IMR-90 (cell line): Measurements from ENCODE around the gene KYAT1. TPM values are rescaled to one million over a fixed set of nuclear protein-coding genes. Genes with fewer than 3 reads are reported as not detected.

Source experiments
- ATAC-seq: fragments of 200-7000 bp; cut with Tn5 transposase; 2 replicates; pipeline ENCODE4 v1.9.1; 2020; ENCODE audit warnings: low read depth, mild to moderate bottlenecking, moderate library complexity
- BruUV-seq: library from RNA; stranded (reverse); fragments of 400-500 nt; replicated peaks from 2 replicates; lab custom pipeline; 2021; lab: Mats Ljungman, UMichigan
- CTCF ChIA-PET: fragments of 300-600 bp; formaldehyde crosslinking; extraction: SDS; loops from one replicate; lab custom pipeline; 2021; ENCODE audit warnings: antibody characterized with exemption; lab: Yijun Ruan, JAX
- POLR2A ChIA-PET: fragments of 300-600 bp; sonication (Branson Sonifier 250); formaldehyde crosslinking; loops from one replicate; lab custom pipeline; 2022; ENCODE audit warnings: antibody characterized with exemption; ENCODE audit not compliant: unreplicated experiment; lab: Charles Lee
- DNase-seq: peaks from one replicate; pipeline ENCODE4 v3.0.0; 2013
- H2AFZ ChIP-seq: replicated peaks from 2 replicates; pipeline ENCODE3; 2013; ENCODE audit warnings: low read length, mild to moderate bottlenecking; ENCODE audit not compliant: poor library complexity
- H2AK5ac ChIP-seq: 2 replicates; pipeline ENCODE4 v1.6.1; 2013; ENCODE audit warnings: low read depth, low read length, inconsistent platforms
- H2AK9ac ChIP-seq: replicated peaks from 2 replicates; pipeline ENCODE3; 2013; ENCODE audit warnings: mild to moderate bottlenecking, low read depth, low read length, moderate library complexity; ENCODE audit not compliant: poor library complexity
- H2BK120ac ChIP-seq: 2 replicates; pipeline ENCODE4 v1.6.1; 2013; ENCODE audit warnings: low read depth, low read length, inconsistent platforms
- H2BK15ac ChIP-seq: 3 replicates; pipeline ENCODE4 v1.6.1; 2013; ENCODE audit warnings: low read depth, low read length, inconsistent platforms
- H2BK20ac ChIP-seq: 2 replicates; pipeline ENCODE4 v1.6.1; 2013; ENCODE audit warnings: low read depth, mild to moderate bottlenecking, inconsistent platforms, low read length, moderate library complexity
- H2BK5ac ChIP-seq: 2 replicates; pipeline ENCODE4 v1.6.1; 2013; ENCODE audit warnings: mild to moderate bottlenecking, low read depth, low read length, inconsistent platforms; ENCODE audit not compliant: poor library complexity, severe bottlenecking
- H3K14ac ChIP-seq: replicated peaks from 2 replicates; pipeline ENCODE4 v1.6.1; 2013; ENCODE audit warnings: low read depth, low read length, inconsistent platforms
- H3K18ac ChIP-seq: 2 replicates; pipeline ENCODE4 v1.6.1; 2013; ENCODE audit warnings: low read depth, low read length, control low read depth
- H3K23ac ChIP-seq: 2 replicates; pipeline ENCODE4 v1.6.1; 2013; ENCODE audit warnings: low read depth, low read length, inconsistent platforms
- H3K27ac ChIP-seq: 2 replicates; pipeline ENCODE4 v1.5.1; 2013; ENCODE audit warnings: mild to moderate bottlenecking, control low read depth, low read length; ENCODE audit not compliant: insufficient read depth
- H3K27me3 ChIP-seq: 2 replicates; pipeline ENCODE4 v1.6.1; 2013; ENCODE audit warnings: low read length; ENCODE audit not compliant: control insufficient read depth, insufficient read depth
- H3K36me3 ChIP-seq: 2 replicates; pipeline ENCODE4 v1.6.1; 2013; ENCODE audit warnings: low read length, mixed read lengths; ENCODE audit not compliant: control insufficient read depth, insufficient read depth
- H3K4ac ChIP-seq: 2 replicates; pipeline ENCODE4 v1.6.1; 2013; ENCODE audit warnings: low read depth, low read length, inconsistent platforms
- H3K4me1 ChIP-seq: 2 replicates; pipeline ENCODE4 v1.6.1; 2013; ENCODE audit warnings: low read length, mixed read lengths; ENCODE audit not compliant: control insufficient read depth, insufficient read depth
- H3K4me2 ChIP-seq: 2 replicates; pipeline ENCODE4 v1.6.1; 2013; ENCODE audit warnings: low read depth, mild to moderate bottlenecking, control low read depth, low read length, moderate library complexity
- H3K4me3 ChIP-seq: 2 replicates; pipeline ENCODE4 v1.5.1; 2013; ENCODE audit warnings: low read depth, mild to moderate bottlenecking, control low read depth, low read length, moderate library complexity; ENCODE audit not compliant: insufficient read depth
- H3K56ac ChIP-seq: 2 replicates; pipeline ENCODE4 v1.6.1; 2013; ENCODE audit warnings: low read length, inconsistent platforms; ENCODE audit not compliant: insufficient read depth; ENCODE audit errors: extremely low read depth
- H3K79me1 ChIP-seq, 2 experiments: 2 replicates each; pipeline ENCODE4 v1.6.1; 2013; ENCODE audit warnings: low read length in 2 of 2, inconsistent platforms in 1 of 2, low read depth in 1 of 2
- H3K9ac ChIP-seq: 2 replicates; pipeline ENCODE4 v1.6.1; 2013; ENCODE audit warnings: low read depth, low read length, control low read depth
- H3K9me1 ChIP-seq: 2 replicates; pipeline ENCODE4 v1.6.1; 2013; ENCODE audit warnings: low read length, inconsistent platforms; ENCODE audit not compliant: insufficient read depth
- H3K9me3 ChIP-seq: 2 replicates; pipeline ENCODE4 v1.6.1; 2013; ENCODE audit warnings: low read length; ENCODE audit not compliant: control insufficient read depth, insufficient read depth
- H4K20me1 ChIP-seq: 2 replicates; pipeline ENCODE4 v1.6.1; 2013; ENCODE audit warnings: low read length, inconsistent platforms; ENCODE audit not compliant: insufficient read depth
- H4K5ac ChIP-seq: 2 replicates; pipeline ENCODE4 v1.6.1; 2013; ENCODE audit warnings: mild to moderate bottlenecking, low read depth, low read length, control low read depth
- H4K8ac ChIP-seq, 2 experiments: 2 replicates each; pipeline ENCODE4 v1.6.1; 2013; ENCODE audit warnings: low read depth in 2 of 2, low read length in 2 of 2, control low read depth in 1 of 2, inconsistent platforms in 1 of 2
- H4K91ac ChIP-seq: 2 replicates; pipeline ENCODE4 v1.6.1; 2013; ENCODE audit warnings: low read depth, low read length, inconsistent platforms; ENCODE audit not compliant: insufficient read depth
- BHLHE40 ChIP-seq: fragments of 150-350 bp; IDR thresholded peaks from 2 replicates; pipeline ENCODE4 v1.6.1; 2016; ENCODE audit warnings: mild to moderate bottlenecking, low read depth, low read length
- CEBPB ChIP-seq: IDR thresholded peaks from 2 replicates; pipeline ENCODE4 v1.6.1; 2012; ENCODE audit warnings: low read depth, low read length, improper control_type of control experiment
- ELK1 ChIP-seq: fragments of 150-350 bp; IDR thresholded peaks from 2 replicates; pipeline ENCODE4 v1.6.1; 2016; ENCODE audit warnings: low read depth, mild to moderate bottlenecking, low read length, moderate library complexity, borderline replicate concordance
- FOS ChIP-seq: fragments of 150-350 bp; IDR thresholded peaks from 2 replicates; pipeline ENCODE4 v1.6.1; 2016; ENCODE audit warnings: low read depth, low read length
- NFE2L2 ChIP-seq: fragments of 150-350 bp; IDR thresholded peaks from 2 replicates; pipeline ENCODE4 v1.6.1; 2016; ENCODE audit warnings: low read depth, mild to moderate bottlenecking, low read length
- RFX5 ChIP-seq: IDR thresholded peaks from 2 replicates; pipeline ENCODE4 v1.8.0; 2012; ENCODE audit warnings: low read depth, mild to moderate bottlenecking, low read length, moderate library complexity
- WGBS, 2 experiments: methylation state at CpG; one replicate each; pipeline versions ENCODE4 v1.1.5 to v1.1.7; 2013; ENCODE audit warnings: missing lambda C conversion rate in 2 of 2; ENCODE audit not compliant: insufficient read length in 1 of 2; ENCODE audit errors: extremely low coverage in 2 of 2; 5-methylcytosine and 5-hydroxymethylcytosine counted together
- dilution Hi-C: fragments of 300-500 bp; cut with HindIII; formaldehyde crosslinking; loops from one replicate; pipeline ENCODE4 v1.14.3; 2018; ENCODE audit warnings: low sequenced_read_pairs; ENCODE audit not compliant: unreplicated experiment
- in situ Hi-C: fragments of 300-500 bp; cut with MboI; formaldehyde crosslinking; loops from 3 replicates; pipeline ENCODE4 v1.14.3; 2019; ENCODE audit warnings: low sequenced_read_pairs, inconsistent platforms, mixed read lengths
- intact Hi-C: fragments of 100-400 bp; cut with micrococcal nuclease; formaldehyde crosslinking; loops from 2 replicates; pipeline ENCODE4 v1.10.0; 2022
- polyA plus RNA-seq, 3 experiments: library from polyadenylated mRNA; depleted of rRNA; stranded (reverse); fragments of >200 nt; gene quantifications; 2 replicates each; pipeline ENCODE4 v1.2.3, GENCODE V29; 2012; ENCODE audit warnings: low replicate concordance in 1 of 3
- total RNA-seq: library from RNA; depleted of rRNA; stranded (reverse); fragments of >200 nt; gene quantifications from 2 replicates; pipeline ENCODE4 v1.2.3, GENCODE V29; 2012

KYAT1 gene
- total and polyA plus RNA-seq, 2 of the 4 experiments (the other 2 are of a cell fraction): 6.8 to 9.5 TPM

- POLR2A ChIA-PET: no interaction called here
- peak overlapping the region; percentile 45 for H2AK9ac ChIP-seq
- CTCF ChIA-PET: interaction anchor here (1.1 kb wide), 1 partner anchor 52 kb away, joined by 3 read pairs; no protein-coding TSS in a partner anchor
- TF ChIP-seq CEBPB (no peak), ELK1 (no peak), NFE2L2 (no peak), RFX5 (no peak), BHLHE40 (no peak), FOS (no peak)
- peak overlapping the region; percentile 39; the same call in 1 of the 2 replicates for H3K4ac ChIP-seq
- dilution Hi-C loops (no loop called here), in situ Hi-C loops (no loop called here), intact Hi-C loops (no loop called here)
- H3K14ac ChIP-seq: no peak overlapping the region
- no peak overlapping the region for H2BK20ac ChIP-seq
- no peak overlapping the region; the same call in 1 of the 2 replicates for H2AK5ac ChIP-seq
- no peak overlapping the region for H3K18ac ChIP-seq
- no peak overlapping the region for H3K4me2 ChIP-seq
- H4K5ac ChIP-seq: no peak overlapping the region
- BruUV-seq: no TSS peak
- H3K9me3 ChIP-seq: no peaks in the 10 kb centered on the region
- no peak for DNase-seq
- H3K4me1 ChIP-seq: peaks cover 34% of the 10 kb centered on the region
- peak overlapping the region; percentile 40 for H2BK5ac ChIP-seq
- H3K9ac ChIP-seq: no peak overlapping the region
- peaks cover 34 to 82% of the 10 kb centered on the region in 2 experiments; a peak in 3 of 4 replicates for H3K79me1 ChIP-seq
- 88% methylated on average over 4 of the region's 18 CpGs; no CpG with 5 or more reads in 1 of the 2 experiments for WGBS, 2 experiments
- H3K23ac ChIP-seq: 0 out of 2 replicates have a peak overlapping the region, but pooled peaks have one; percentile 36
- H3K9me1 ChIP-seq: peaks cover 47% of the 10 kb centered on the region
- no peak for ATAC-seq
- no peaks in the 10 kb centered on the region for H3K27me3 ChIP-seq
- peak overlapping the region in 1 of 2 experiments; percentile 55; a peak in 1 of 4 replicates for H4K8ac ChIP-seq
- H3K4me3 ChIP-seq: no peak overlapping the region
- no peak overlapping the region for H2BK15ac ChIP-seq
- no peak overlapping the region for H2AFZ ChIP-seq
- H3K36me3 ChIP-seq: peaks cover 24% of the 10 kb centered on the region
- no peak overlapping the region for H3K27ac ChIP-seq
- H4K20me1 ChIP-seq: no peaks in the 10 kb centered on the region; the same call in 1 of the 2 replicates
- peak overlapping the region; percentile 42; the same call in 1 of the 2 replicates for H2BK120ac ChIP-seq
- H3K56ac ChIP-seq: no peak overlapping the region
- H4K91ac ChIP-seq: 0 out of 2 replicates have a peak overlapping the region, but pooled peaks have one; percentile 34
Measured at GRCh38 chr9:128916204-128916603, 34.5 kb upstream of the KYAT1 start.
